ENCODE results near the gene LAT. TPM values are rescaled to one million over a fixed set of nuclear protein-coding genes. Genes with fewer than 3 reads are reported as not detected.

LAT gene
- total RNA-seq, 4 donors from 2014 or later, result 0.88 to 9.0 (median 3.3) TPM

DNA sequence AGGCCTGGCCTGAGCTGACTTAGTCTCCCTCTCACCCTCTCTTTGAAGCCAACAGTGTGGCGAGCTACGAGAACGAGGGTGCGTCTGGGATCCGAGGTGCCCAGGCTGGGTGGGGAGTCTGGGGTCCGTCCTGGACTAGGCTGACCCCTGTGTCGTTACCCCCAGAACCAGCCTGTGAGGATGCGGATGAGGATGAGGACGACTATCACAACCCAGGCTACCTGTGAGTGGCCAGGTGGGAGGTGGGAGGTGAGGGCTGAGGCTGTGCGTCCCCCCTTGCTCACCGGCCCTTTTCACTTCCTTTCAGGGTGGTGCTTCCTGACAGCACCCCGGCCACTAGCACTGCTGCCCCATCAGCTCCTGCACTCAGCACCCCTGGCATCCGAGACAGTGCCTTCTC is 1.6 kb downstream of the LAT start:
- WGBS, 2 donors, result 79 to 96% methylated on average over 13 of the region's 13 CpGs
- intact Hi-C loops (cut with DNase I; ENCODE audit: low total_unique reads), result no loop called here
- no peak overlapping the region for H3K4me3 ChIP-seq (ENCODE audit: low read depth, poor library complexity, severe bottlenecking)
- no peak for TF ChIP-seq CTCF (IDR thresholded peaks at IDR 0.05)
- no peak for TF ChIP-seq POLR2A (IDR thresholded peaks at IDR 0.05)
- DNase-seq (ENCODE audit: low spot score in 2 of 2), result no peak

DNA sequence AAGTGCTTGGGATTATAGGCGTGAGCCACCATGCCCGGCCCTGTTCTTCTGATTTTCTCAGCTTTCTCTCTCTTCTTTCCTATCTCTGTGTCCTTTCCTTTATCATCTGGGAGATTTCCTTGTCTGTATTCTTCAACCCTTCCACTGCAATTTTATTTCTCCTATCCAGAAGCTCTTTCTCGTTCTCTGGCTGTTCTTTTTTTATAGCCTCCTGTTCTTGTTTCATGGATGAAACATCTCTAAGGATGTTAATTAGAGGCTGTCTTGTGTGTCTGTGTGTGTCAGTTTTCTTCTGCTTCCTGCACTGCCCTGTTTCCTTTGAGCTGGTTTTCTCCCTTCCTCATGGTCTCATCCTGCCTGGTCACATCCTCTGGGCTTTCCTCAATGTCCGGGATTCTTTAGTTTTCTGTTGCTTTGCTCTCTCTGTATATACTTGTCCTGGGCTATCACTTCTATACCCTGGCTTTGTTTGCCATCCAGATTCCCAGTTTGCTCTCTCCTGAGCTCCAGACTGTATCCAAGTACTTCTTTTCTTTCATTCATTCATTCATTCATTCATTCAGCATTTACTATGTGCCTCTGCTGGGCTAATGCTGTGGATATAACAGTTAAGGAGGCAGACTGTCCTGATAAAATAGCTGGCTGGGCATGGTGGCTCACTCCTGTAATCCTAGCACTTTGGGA is 2.5 kb downstream of the LAT start:
- no peak for DNase-seq (ENCODE audit: low spot score in 2 of 2)
- intact Hi-C loops (cut with DNase I; ENCODE audit: low total_unique reads), result no loop called here
- TF ChIP-seq POLR2A (IDR thresholded peaks at IDR 0.05), result no peak
- TF ChIP-seq CTCF (IDR thresholded peaks at IDR 0.05), result no peak
- no peak overlapping the region for H3K4me3 ChIP-seq (ENCODE audit: low read depth, poor library complexity, severe bottlenecking)
- WGBS, 2 donors, result 96 to 97% methylated on average over 4 of the region's 4 CpGs

DNA sequence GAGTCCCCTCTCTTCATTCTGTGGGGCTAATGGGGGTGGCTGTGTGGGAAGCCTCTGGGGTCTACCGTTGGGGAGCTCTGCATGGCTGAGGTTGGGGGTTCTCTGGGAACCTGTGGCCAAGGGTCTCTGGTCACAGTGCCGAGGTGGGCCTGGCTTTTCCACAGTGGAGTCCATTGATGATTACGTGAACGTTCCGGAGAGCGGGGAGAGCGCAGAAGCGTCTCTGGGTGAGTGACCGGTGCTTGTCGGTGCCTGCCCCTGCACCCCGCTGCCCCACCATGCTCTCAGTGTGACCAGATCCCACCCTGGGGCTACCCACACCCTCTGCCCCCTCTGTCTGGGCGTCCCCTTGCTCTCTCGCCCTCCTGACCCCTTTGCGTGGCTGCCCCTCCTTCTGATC is 4.5 kb downstream of the LAT start:
- DNase-seq (ENCODE audit: low spot score in 2 of 2), result no peak
- intact Hi-C loops (cut with DNase I; ENCODE audit: low total_unique reads), result no loop called here
- WGBS, 2 donors, result 92 to 95% methylated on average over 14 of the region's 14 CpGs
- no peak overlapping the region for H3K4me3 ChIP-seq (ENCODE audit: low read depth, poor library complexity, severe bottlenecking)
- no peak for TF ChIP-seq CTCF (IDR thresholded peaks at IDR 0.05)
- TF ChIP-seq POLR2A (IDR thresholded peaks at IDR 0.05), result no peak

- TF ChIP-seq POLR2A (IDR thresholded peaks at IDR 0.05), result no peak
- TF ChIP-seq CTCF (IDR thresholded peaks at IDR 0.05), result no peak
- WGBS, 2 donors, result 84 to 89% methylated on average over 11 of the region's 11 CpGs
- no peak overlapping the region for H3K4me3 ChIP-seq (ENCODE audit: low read depth, poor library complexity, severe bottlenecking)
- DNase-seq (ENCODE audit: low spot score in 2 of 2), result no peak
- intact Hi-C loops (cut with DNase I; ENCODE audit: low total_unique reads), result no loop called here
These were observed 5.7 kb downstream of the LAT start for GRCh38 chr16:28990375-28991040.

DNA sequence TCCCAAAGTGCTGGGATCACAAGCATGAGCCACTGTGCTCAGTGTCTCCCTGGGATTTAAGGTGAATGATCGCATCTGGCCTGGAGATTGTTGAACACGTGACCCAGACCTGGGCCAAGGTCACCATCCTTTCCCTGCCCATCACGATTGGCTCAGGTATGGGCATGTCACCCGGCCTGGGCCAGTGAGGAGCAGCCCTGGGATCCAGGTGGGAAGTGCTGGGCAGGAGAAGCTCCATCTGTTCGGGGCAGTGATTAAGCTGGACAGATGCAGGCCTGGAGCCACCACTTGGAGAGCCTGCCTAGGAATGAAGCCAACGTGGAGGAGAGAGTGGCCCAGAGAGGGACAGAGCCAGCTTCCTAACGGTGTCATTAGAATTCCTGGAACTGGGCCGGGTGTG is 6.8 kb downstream of the LAT start:
- intact Hi-C loops (cut with DNase I; ENCODE audit: low total_unique reads), result no loop called here
- no peak overlapping the region for H3K4me3 ChIP-seq (ENCODE audit: low read depth, poor library complexity, severe bottlenecking)
- WGBS, 2 donors, result 62 to 73% methylated on average over 8 of the region's 8 CpGs
- TF ChIP-seq POLR2A (IDR thresholded peaks at IDR 0.05) (no peak), CTCF (IDR thresholded peaks at IDR 0.05) (no peak)
- DNase-seq (ENCODE audit: low spot score in 2 of 2), result no peak

Data from lower leg skin (tissue), 4 donors.